Ishikawa (cell line): ENCODE results near the gene ASMTL.

Experiments used
- CEBPB ChIP-seq: IDR thresholded peaks from 2 replicates; pipeline ENCODE4 v1.6.1; 2012
- CREB1 ChIP-seq: IDR thresholded peaks from 2 replicates; pipeline ENCODE4 v1.6.1; 2012; ENCODE audit warnings: low read depth
- EGR1 ChIP-seq: IDR thresholded peaks from 2 replicates; pipeline ENCODE4 v1.6.1; 2012
- EP300 ChIP-seq: IDR thresholded peaks from 2 replicates; pipeline ENCODE4 v1.6.1; 2012; ENCODE audit warnings: borderline replicate concordance
- FOXM1 ChIP-seq: IDR thresholded peaks from 2 replicates; pipeline ENCODE4 v1.6.1; 2012; ENCODE audit warnings: low read depth, borderline replicate concordance
- NFIC ChIP-seq: IDR thresholded peaks from 2 replicates; pipeline ENCODE4 v1.6.1; 2012
- RAD21 ChIP-seq: IDR thresholded peaks from 2 replicates; pipeline ENCODE4 v1.6.1; 2012; ENCODE audit warnings: low read depth
- TAF1 ChIP-seq: IDR thresholded peaks from 2 replicates; pipeline ENCODE4 v1.6.1; 2012; ENCODE audit warnings: low read depth, mild to moderate bottlenecking
- TCF12 ChIP-seq: IDR thresholded peaks from 2 replicates; pipeline ENCODE4 v1.6.1; 2012; ENCODE audit warnings: low read depth
- TEAD4 ChIP-seq: IDR thresholded peaks from 2 replicates; pipeline ENCODE4 v1.6.1; 2012
- USF1 ChIP-seq: IDR thresholded peaks from 2 replicates; pipeline ENCODE4 v1.6.1; 2012
- YY1 ChIP-seq: IDR thresholded peaks from 2 replicates; pipeline ENCODE4 v1.6.1; 2012; ENCODE audit warnings: low read depth
- ZBTB7A ChIP-seq: IDR thresholded peaks from 2 replicates; pipeline ENCODE4 v1.6.1; 2012; ENCODE audit warnings: low read depth
- TF ChIP-seq, protein P1 (sequence below): IDR thresholded peaks from 2 replicates; pipeline ENCODE4 v1.6.1; 2012
- TF ChIP-seq, protein P2 (sequence below): IDR thresholded peaks from 2 replicates; pipeline ENCODE4 v1.6.1; 2012; ENCODE audit warnings: low read depth, mild to moderate bottlenecking

Gene ASMTL

DNA sequence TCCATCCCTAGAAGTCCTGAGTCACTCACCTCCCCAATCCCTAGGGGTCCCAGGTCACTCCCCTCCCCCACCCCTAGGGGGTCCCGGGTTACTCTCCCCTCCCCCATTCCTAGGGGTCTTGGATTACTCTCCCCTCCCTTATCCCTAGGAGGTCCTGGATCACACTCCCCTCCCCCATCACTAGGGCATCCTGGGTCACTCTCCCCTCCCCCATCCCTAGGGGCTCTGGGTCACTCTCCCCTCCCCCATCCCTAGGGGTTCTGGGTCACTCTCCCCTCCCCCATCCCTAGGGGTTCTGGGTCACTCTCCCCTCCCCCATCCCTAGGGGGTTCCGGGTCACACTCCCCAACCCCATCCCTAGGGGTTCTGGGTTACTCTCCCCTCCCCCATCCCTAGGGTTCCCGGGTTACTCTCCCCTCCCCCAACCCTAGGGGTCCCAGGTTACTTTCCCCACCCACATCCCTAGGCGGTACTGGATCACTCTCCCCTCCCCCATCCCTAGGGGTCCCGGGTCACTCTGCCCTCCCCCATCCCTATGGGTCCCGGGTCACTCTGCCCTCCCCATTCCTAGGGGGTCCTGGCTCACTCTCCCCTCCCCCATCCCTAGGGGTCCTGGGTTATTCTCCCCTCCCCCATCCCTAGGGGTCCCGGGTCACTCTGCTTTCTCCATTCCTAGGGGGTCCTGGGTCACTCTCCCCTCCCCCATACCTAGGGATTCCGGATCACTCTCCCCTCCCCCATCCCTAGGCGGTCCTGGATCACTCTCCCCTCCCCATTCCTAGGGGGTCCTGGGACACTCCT, 2.1 kb downstream of the ASMTL start:
- TF ChIP-seq, protein P1, sequence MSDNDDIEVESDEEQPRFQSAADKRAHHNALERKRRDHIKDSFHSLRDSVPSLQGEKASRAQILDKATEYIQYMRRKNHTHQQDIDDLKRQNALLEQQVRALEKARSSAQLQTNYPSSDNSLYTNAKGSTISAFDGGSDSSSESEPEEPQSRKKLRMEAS: no peak
- TF ChIP-seq USF1 (no peak), EP300 (no peak), NFIC (no peak), ZBTB7A (no peak), TCF12 (no peak), TAF1 (no peak), FOXM1 (no peak), CEBPB (no peak), CREB1 (no peak), EGR1 (no peak), YY1 (no peak), TEAD4 (no peak), RAD21 (no peak)
- TF ChIP-seq, protein P2, sequence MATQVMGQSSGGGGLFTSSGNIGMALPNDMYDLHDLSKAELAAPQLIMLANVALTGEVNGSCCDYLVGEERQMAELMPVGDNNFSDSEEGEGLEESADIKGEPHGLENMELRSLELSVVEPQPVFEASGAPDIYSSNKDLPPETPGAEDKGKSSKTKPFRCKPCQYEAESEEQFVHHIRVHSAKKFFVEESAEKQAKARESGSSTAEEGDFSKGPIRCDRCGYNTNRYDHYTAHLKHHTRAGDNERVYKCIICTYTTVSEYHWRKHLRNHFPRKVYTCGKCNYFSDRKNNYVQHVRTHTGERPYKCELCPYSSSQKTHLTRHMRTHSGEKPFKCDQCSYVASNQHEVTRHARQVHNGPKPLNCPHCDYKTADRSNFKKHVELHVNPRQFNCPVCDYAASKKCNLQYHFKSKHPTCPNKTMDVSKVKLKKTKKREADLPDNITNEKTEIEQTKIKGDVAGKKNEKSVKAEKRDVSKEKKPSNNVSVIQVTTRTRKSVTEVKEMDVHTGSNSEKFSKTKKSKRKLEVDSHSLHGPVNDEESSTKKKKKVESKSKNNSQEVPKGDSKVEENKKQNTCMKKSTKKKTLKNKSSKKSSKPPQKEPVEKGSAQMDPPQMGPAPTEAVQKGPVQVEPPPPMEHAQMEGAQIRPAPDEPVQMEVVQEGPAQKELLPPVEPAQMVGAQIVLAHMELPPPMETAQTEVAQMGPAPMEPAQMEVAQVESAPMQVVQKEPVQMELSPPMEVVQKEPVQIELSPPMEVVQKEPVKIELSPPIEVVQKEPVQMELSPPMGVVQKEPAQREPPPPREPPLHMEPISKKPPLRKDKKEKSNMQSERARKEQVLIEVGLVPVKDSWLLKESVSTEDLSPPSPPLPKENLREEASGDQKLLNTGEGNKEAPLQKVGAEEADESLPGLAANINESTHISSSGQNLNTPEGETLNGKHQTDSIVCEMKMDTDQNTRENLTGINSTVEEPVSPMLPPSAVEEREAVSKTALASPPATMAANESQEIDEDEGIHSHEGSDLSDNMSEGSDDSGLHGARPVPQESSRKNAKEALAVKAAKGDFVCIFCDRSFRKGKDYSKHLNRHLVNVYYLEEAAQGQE: no peak

- TF ChIP-seq, protein P2: no peak
- TF ChIP-seq RAD21 (no peak), TCF12 (no peak), EP300 (no peak), CEBPB (no peak), FOXM1 (no peak), TAF1 (no peak), ZBTB7A (no peak), YY1 (no peak), CREB1 (no peak), EGR1 (no peak), NFIC (no peak), TEAD4 (no peak)
- TF ChIP-seq, protein P1: no peak
These were observed 2.9 kb downstream of the ASMTL start for GRCh38 chrX:1449823-1450149.

DNA sequence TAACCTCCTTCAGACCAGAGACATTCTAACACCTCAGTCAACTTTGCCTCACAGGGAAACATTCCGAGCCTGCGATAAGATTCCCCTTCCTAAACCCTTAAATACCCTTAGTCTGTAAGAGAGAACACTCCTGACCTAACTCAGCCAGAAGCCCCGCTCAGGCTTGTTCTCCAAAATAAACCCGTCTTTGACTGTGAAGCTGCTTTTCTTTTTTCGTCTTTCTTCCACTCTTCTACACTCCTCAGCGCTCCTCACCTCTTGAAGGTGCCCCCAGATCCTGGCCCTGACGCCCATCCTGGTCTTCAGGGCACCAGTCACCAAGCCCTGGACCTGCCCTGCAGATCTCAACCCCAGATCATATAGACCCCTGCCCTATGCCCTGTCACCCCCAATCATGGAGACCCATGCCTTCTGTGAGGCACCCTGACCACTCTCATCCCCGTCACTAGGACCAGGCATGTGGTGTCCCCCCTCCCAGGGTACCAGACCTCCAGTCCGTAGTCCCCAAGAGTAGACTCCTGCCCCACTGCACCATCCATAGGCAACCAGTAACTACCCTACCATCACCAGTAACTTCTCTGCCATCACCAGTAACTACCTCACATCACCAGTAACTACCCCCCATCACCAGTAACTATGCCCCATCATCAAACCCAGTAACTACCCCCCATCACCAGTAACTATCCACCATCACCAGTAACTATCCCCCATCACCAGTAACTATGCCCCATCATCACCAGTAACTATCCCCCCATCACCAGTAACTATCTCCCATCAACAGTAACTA, 3.5 kb downstream of the ASMTL start:
- TF ChIP-seq USF1: no peak
- no peak for TF ChIP-seq TAF1
- no peak for TF ChIP-seq NFIC
- no peak for TF ChIP-seq YY1
- TF ChIP-seq EP300: no peak
- TF ChIP-seq ZBTB7A: no peak
- no peak for TF ChIP-seq CEBPB
- TF ChIP-seq, protein P2: no peak
- TF ChIP-seq TCF12: no peak
- TF ChIP-seq EGR1: no peak
